ENCODE results near the gene ARHGAP44. TPM values are rescaled to one million over a fixed set of nuclear protein-coding genes. Genes with fewer than 3 reads are reported as not detected.

The ARHGAP44 gene
- total RNA-seq, 1 experiment from 2014 or later = 9.9 TPM

DNA sequence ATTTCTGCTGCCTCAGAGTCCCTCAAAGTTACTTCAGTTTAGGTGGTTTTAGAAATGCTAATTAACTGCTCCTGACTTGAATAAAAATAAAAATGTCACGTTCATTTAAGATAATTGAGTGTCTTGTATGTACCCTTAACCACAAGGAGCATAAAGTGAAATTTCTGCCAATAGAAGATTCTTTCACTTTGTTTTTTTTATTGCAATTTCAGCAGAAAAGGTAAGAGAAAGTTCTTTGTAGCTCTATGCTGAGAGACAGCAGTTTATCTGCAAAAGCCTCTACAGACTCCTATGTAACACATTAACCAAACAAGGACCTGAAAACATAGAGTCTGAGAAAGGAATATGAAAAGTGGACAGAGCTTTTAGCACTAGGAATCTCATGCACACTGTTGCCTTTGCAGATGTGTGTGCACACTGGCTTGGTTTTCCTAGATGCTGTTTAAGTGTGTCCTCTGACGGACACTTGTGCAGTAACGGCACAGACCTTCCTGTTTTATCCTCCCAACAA lies 11.6 kb downstream of the ARHGAP44 start:
- Histone ChIP-seq H2BK12ac (ENCODE audit: insufficient read length, low read depth, low read length) (no peak overlapping the region), H2BK120ac (ENCODE audit: low read depth, low read length, poor library complexity, severe bottlenecking) (no peak overlapping the region), H3K18ac (ENCODE audit: insufficient read length, low read depth, low read length) (no peak overlapping the region), H3K27ac (ENCODE audit: insufficient read length, low read depth, low read length) (no peak overlapping the region), H3K23me2 (ENCODE audit: insufficient read length, low read depth, low read length, poor library complexity, severe bottlenecking) (no peaks in the 10 kb centered on the region), H3K79me1 (ENCODE audit: insufficient read depth, low read depth, low read length, poor library complexity, severe bottlenecking) (no peaks in the 10 kb centered on the region), H2BK5ac (ENCODE audit: insufficient read length, low read length) (no peak overlapping the region), H3K27me3 (ENCODE audit: insufficient read depth, low read length) (no peaks in the 10 kb centered on the region), H3K56ac (ENCODE audit: insufficient read length, low read depth, low read length) (no peak overlapping the region), H3K4me1 (ENCODE audit: insufficient read depth, low read length) (no peaks in the 10 kb centered on the region), H2BK15ac (ENCODE audit: low read depth, low read length) (no peak overlapping the region), H3K23ac (ENCODE audit: insufficient read length, low read depth, low read length) (no peak overlapping the region), H3K9ac (ENCODE audit: extremely low read depth, insufficient read length, low read length) (no peak overlapping the region), H3K14ac (ENCODE audit: insufficient read depth, low read length) (no peak overlapping the region), H2BK20ac (ENCODE audit: low read depth, low read length, poor library complexity, severe bottlenecking) (no peak overlapping the region), H3K4ac (ENCODE audit: low read depth, low read length) (no peak overlapping the region), H3K9me3 (ENCODE audit: control insufficient read depth, low read depth, low read length) (no peaks in the 10 kb centered on the region), H3K4me2 (ENCODE audit: insufficient read depth, insufficient read length, low read length) (no peak overlapping the region), H3K79me2 (ENCODE audit: insufficient read depth, low read length) (peaks cover 3% of the 10 kb centered on the region; the same call in 1 of the 2 replicates), H4K91ac (ENCODE audit: insufficient read length, low read depth, low read length) (no peak overlapping the region), H2AK5ac (ENCODE audit: insufficient read length, low read length) (no peak overlapping the region), H4K20me1 (ENCODE audit: control insufficient read depth, insufficient read depth, insufficient read length) (no peaks in the 10 kb centered on the region), H4K5ac (ENCODE audit: insufficient read length, low read depth, low read length) (no peak overlapping the region), H3T11ph (ENCODE audit: low read length) (no peak overlapping the region), H4K8ac (replicated peaks; ENCODE audit: insufficient read length, low read depth, low read length) (no peak overlapping the region), H2AFZ (ENCODE audit: low read length) (no peak overlapping the region)
- peaks cover 5 to 12% of the 10 kb centered on the region in 2 experiments; a peak in 3 of 4 replicates for H3K4me1 Mint-ChIP-seq
- no peak for DNase-seq
- TF ChIP-seq, protein P1, sequence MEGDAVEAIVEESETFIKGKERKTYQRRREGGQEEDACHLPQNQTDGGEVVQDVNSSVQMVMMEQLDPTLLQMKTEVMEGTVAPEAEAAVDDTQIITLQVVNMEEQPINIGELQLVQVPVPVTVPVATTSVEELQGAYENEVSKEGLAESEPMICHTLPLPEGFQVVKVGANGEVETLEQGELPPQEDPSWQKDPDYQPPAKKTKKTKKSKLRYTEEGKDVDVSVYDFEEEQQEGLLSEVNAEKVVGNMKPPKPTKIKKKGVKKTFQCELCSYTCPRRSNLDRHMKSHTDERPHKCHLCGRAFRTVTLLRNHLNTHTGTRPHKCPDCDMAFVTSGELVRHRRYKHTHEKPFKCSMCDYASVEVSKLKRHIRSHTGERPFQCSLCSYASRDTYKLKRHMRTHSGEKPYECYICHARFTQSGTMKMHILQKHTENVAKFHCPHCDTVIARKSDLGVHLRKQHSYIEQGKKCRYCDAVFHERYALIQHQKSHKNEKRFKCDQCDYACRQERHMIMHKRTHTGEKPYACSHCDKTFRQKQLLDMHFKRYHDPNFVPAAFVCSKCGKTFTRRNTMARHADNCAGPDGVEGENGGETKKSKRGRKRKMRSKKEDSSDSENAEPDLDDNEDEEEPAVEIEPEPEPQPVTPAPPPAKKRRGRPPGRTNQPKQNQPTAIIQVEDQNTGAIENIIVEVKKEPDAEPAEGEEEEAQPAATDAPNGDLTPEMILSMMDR (conservative IDR thresholded peaks at IDR 0.05) = no peak
- H3K27me3 Mint-ChIP-seq (ENCODE audit: low read depth) = no peaks in the 10 kb centered on the region; the same call in 1 of the 2 replicates
- H3K9me3 Mint-ChIP-seq = peaks cover 3 to 10% of the 10 kb centered on the region in 2 experiments; a peak in 4 of 5 replicates
- no peak overlapping the region for H3K4me3 Mint-ChIP-seq
- WGBS (ENCODE audit: extremely low coverage, insufficient read length, low lambda C conversion rate) = no CpG with 5 or more reads among the region's 3 CpGs
- H3K36me3 Mint-ChIP-seq (ENCODE audit: insufficient read depth in 1 of 3, low read depth in 3 of 3) = peaks cover 2 to 15% (median 2%) of the 10 kb centered on the region in 3 experiments; a peak in 5 of 7 replicates
- H3K27ac Mint-ChIP-seq = peak overlapping the region in 2 of 3 experiments; percentile 23 to 24; a peak in 2 of 7 replicates
